Adrenal gland (tissue), 5 donors: ENCODE results near the gene ASPA.

ENCODE experiments used
- POLR2A ChIP-seq, 2 donors: fragments of 450-650 bp; IDR thresholded peaks; one replicate each; pipeline ENCODE4 v1.6.1; 2017; ENCODE audit warnings: antibody characterized with exemption in 2 of 2, mild to moderate bottlenecking in 2 of 2, moderate library complexity in 1 of 2
- TF ChIP-seq, protein P1 (sequence below), 6 experiments: fragments of 450-650 bp in 4 of 6; fragments of 200-600 bp in 2 of 6; sonication (generic) in 1 of 6; IDR thresholded peaks; 1 replicate in 5 of 6; 2 replicates in 1 of 6; pipeline versions ENCODE4 v1.5.1 to v1.8.0; 2016 to 2021; ENCODE audit warnings: antibody characterized with exemption in 6 of 6, mild to moderate bottlenecking in 2 of 6, moderate library complexity in 1 of 6
- donor health status: DM: no; HTN: no; CAD: no.

DNA sequence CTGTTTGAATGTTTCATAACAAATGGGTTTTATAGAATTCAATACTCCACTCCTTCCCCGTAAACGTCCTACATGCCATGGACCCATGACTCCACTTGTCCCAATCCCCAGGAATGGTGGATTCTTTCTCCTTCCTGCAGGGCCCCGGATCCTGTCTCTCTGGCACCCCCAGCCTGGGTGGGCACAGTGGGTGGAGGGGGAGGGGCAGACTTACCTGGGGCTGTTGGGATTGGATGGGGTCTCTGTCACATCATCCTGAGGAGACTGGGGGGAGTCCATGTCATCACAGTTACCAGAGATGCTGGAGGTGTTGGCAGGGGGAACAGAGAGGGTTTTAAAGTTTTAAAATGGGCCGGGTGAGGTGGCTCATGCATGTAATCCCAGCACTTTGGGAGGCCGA is 68.6 kb downstream of the ASPA start:
- TF ChIP-seq, protein P1, sequence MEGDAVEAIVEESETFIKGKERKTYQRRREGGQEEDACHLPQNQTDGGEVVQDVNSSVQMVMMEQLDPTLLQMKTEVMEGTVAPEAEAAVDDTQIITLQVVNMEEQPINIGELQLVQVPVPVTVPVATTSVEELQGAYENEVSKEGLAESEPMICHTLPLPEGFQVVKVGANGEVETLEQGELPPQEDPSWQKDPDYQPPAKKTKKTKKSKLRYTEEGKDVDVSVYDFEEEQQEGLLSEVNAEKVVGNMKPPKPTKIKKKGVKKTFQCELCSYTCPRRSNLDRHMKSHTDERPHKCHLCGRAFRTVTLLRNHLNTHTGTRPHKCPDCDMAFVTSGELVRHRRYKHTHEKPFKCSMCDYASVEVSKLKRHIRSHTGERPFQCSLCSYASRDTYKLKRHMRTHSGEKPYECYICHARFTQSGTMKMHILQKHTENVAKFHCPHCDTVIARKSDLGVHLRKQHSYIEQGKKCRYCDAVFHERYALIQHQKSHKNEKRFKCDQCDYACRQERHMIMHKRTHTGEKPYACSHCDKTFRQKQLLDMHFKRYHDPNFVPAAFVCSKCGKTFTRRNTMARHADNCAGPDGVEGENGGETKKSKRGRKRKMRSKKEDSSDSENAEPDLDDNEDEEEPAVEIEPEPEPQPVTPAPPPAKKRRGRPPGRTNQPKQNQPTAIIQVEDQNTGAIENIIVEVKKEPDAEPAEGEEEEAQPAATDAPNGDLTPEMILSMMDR (IDR thresholded peaks at IDR 0.05) = no peak
- TF ChIP-seq POLR2A (IDR thresholded peaks at IDR 0.05) = no peak
